Measurements from ENCODE around the gene LMBR1. TPM values are rescaled to one million over a fixed set of nuclear protein-coding genes. Genes with fewer than 3 reads are reported as not detected.
"Not testable (repeated sequence)": the region's sequence is repeated elsewhere in the genome, so short reads cannot be mapped to it uniquely, and the experiment has no call there.

Gene LMBR1
- total RNA-seq, 1 donor from 2014 or later: 207 TPM

DNA sequence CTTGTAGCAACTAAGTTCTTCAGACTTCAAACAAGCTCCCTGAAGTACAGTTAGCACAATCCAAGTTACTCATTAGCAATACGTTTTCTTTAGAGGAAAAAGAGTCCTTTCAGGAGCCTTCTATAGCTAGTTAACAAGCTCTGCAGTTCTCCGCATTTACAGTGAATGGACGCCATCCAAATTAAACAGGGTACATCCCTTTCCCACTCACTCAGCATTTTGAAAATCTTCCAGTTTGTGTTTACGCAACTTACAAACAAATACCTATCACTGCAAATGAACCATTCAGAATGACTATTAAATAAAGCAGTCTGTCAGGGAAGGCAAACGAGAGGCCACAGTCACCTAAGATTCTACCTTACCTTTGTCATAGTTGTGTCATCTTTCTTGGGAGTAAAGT lies 167.9 kb downstream of the LMBR1 start:
- FAIRE-seq: no peak
- no peak for DNase-seq (ENCODE audit: low spot score in 2 of 2)

- DNase-seq (ENCODE audit: low spot score in 2 of 2): no peak
- no peak for FAIRE-seq
These were observed 170.7 kb downstream of the LMBR1 start for GRCh38 chr7:156722043-156722826.

- FAIRE-seq: no peak
- no peak for DNase-seq (ENCODE audit: low spot score in 2 of 2)
These were observed 189.1 kb downstream of the LMBR1 start for GRCh38 chr7:156703773-156704482.

- DNase-seq (ENCODE audit: low spot score in 2 of 2): no peak
- no peak for FAIRE-seq
These were observed 189.8 kb downstream of the LMBR1 start for GRCh38 chr7:156703209-156703608.

- no peak for FAIRE-seq
- no peak for DNase-seq (ENCODE audit: low spot score in 2 of 2)
These were observed 190.6 kb downstream of the LMBR1 start for GRCh38 chr7:156702399-156702798.

DNA sequence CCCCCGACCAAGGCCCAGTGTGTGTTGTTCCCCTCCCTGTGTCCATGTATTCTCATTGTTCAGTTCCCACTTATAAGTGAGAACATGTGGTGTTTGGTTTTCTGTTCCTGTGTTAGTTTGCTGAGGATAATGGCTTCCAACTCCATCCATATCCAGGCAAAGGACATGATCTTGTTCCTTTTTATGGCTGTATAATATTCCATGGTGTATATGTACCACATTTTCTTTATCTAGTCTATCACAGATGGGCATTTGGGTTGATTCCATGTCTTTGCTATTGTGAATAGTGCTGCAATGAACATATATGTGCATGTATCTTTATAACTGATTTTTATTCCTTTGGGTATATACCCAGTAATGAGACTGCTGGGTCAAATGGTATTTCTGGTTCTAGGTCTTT lies 191.2 kb downstream of the LMBR1 start:
- DNase-seq (ENCODE audit: low spot score in 2 of 2); FAIRE-seq: not testable (repeated sequence)

DNA sequence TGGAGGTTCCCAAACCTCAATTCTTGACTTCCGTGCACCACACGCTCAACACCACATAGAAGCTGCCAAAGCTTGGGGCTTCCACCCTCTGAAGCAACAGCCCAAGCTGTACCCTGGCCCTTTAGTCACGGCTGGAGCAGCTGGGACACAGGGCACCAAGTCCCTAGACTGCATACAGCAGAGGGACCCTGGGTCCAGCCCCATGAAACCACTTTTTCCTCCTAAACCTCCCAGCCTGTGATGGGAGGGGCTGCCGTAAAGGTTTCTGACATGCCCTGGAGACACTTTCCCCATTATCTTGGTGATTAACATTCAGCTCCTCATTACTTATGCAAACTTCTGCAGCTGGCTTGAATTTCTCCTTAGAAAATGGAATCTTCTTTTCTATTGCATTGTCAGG lies 194.5 kb downstream of the LMBR1 start:
- not testable (repeated sequence) for DNase-seq (ENCODE audit: low spot score in 2 of 2); FAIRE-seq

- not testable (repeated sequence) for DNase-seq (ENCODE audit: low spot score in 2 of 2); FAIRE-seq
These were observed 195.7 kb downstream of the LMBR1 start for GRCh38 chr7:156697283-156697682.

DNA sequence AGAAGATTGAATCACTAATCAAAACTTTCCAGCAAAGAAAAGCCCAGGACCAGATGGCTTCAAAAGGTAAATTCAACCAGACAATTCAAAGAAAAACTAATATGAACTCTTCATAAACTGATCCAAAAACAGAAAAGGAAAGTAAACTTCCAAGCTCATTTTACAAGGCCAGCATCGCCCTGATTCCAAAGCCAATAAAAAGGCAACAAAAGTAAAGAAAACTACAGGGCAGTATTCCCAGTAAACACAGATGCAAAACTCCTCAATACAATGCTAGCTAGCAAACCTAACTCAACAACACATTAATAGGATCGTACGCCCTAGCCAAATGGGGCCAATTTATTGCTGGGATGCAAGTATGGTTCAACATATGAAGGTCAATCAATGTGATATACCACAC lies 199.4 kb downstream of the LMBR1 start:
- DNase-seq (ENCODE audit: low spot score in 2 of 2) (no peak), FAIRE-seq (no peak)

DNA sequence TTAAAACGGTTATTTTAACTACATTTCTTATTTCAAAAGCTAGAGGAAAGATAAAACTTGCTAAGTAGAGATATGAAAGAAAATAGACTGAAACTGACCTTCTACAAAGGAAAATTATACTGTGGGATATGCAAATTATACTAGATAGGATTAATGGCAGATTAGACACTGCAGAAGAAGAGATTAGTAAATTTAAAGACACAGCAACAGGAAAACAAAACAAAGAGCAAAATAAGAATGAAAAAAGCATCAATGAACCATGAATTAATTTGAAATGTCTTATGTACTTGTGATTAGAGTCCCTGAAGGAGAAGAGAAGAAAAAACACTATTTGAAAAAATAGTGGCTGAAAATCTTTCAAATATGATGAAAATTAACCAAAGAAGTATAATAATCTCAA lies 200.1 kb downstream of the LMBR1 start:
- FAIRE-seq: no peak
- no peak for DNase-seq (ENCODE audit: low spot score in 2 of 2)

DNA sequence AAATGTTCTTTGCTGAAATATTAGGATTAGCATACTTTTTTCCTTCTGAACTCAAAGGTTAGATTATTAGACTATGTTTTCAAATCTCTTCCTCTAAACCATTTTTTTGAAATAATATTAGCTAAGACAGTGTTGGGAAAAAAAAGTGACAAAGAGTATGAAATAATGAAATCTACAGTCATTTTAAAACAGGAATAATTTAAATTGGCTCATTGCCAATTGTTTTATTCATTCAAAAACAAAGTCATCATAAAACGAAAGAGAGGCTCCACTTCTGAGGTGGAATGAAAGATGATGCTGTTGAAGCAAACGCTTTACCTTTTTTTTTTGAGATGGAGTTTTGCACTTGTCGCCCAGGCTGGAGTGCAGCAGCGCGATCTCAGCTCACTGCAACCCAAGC lies 201.2 kb downstream of the LMBR1 start:
- DNase-seq (ENCODE audit: low spot score in 2 of 2) (no peak), FAIRE-seq (no peak)

DNA sequence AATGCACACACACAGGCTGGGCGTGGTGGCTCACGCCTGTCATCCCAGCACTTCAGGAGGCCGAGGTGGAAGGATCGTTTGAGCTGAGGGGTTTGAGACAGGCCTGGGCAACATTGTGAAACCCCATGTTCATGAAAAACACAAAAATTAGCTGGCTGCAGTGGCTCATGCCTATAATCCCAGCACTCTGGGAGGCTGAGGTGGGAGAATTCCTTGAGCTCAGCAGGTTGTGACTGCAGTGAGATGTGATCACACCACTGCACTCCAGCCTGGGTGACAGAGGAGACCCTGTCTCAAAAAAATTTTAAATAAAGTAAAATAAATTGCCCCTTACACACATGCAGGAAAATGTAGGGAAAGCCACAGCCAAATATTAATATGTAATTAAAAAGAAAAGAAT lies 208.3 kb downstream of the LMBR1 start:
- DNase-seq (ENCODE audit: low spot score in 2 of 2) (no peak), FAIRE-seq (no peak)

GRCh38 chr7:156684251-156684650 lies 208.7 kb downstream of the LMBR1 start:
- DNase-seq (ENCODE audit: low spot score in 2 of 2): no peak
- no peak for FAIRE-seq

- FAIRE-seq (no peak), DNase-seq (ENCODE audit: low spot score in 2 of 2) (no peak)
These were observed 210.1 kb downstream of the LMBR1 start for GRCh38 chr7:156682928-156683327.

DNA sequence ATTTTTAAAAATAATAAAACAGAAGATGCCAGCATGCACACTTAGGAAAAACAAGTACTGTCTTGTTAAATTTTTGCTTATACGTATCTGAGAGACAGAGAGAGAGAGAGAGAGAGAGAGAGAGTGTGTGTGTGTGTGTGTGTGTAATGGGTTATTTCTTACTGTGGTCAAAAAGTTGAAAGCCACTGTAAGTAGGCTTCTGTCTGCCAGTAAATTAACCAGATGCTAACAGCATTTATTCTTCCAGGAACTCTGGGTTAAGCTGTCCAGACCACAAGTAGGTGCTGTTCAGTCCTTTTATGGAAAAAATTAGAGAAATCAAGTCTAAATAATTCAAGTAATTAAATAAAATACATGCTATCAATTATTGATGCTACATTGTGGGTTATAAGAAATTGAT lies 212.7 kb downstream of the LMBR1 start:
- DNase-seq (ENCODE audit: low spot score in 2 of 2): no peak
- FAIRE-seq: no peak

- no peak for DNase-seq (ENCODE audit: low spot score in 2 of 2)
- no peak for FAIRE-seq
These were observed 215.5 kb downstream of the LMBR1 start for GRCh38 chr7:156677374-156678054.

- DNase-seq (ENCODE audit: low spot score in 2 of 2) (no peak), FAIRE-seq (no peak)
These were observed 216.7 kb downstream of the LMBR1 start for GRCh38 chr7:156676263-156676662.

- no peak for DNase-seq (ENCODE audit: low spot score in 2 of 2)
- FAIRE-seq: no peak
These were observed 217.3 kb downstream of the LMBR1 start for GRCh38 chr7:156675721-156676120.

GRCh38 chr7:156673902-156674301 lies 219.1 kb downstream of the LMBR1 start:
- DNase-seq (ENCODE audit: low spot score in 2 of 2): no peak
- FAIRE-seq: no peak

DNA sequence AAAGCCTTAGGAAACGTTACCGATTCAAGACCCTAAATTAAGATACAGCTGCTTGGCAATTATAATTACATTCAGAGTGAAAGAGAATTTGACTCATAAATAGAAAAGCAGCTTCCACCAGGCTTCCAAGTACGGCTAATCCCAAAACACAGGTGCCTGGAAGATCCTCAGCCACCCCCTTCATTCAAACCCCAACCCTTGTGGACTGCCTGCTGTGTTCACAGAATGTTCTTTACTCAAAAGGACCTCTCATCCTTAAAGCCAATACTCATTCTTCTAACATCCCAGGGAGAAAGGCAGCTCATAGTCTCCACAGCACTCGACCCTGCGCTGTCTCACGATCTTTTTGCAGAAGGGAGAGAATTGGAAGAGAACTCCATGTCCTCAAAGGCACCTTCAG lies 219.5 kb downstream of the LMBR1 start:
- no peak for FAIRE-seq
- DNase-seq (ENCODE audit: low spot score in 2 of 2): no peak

DNA sequence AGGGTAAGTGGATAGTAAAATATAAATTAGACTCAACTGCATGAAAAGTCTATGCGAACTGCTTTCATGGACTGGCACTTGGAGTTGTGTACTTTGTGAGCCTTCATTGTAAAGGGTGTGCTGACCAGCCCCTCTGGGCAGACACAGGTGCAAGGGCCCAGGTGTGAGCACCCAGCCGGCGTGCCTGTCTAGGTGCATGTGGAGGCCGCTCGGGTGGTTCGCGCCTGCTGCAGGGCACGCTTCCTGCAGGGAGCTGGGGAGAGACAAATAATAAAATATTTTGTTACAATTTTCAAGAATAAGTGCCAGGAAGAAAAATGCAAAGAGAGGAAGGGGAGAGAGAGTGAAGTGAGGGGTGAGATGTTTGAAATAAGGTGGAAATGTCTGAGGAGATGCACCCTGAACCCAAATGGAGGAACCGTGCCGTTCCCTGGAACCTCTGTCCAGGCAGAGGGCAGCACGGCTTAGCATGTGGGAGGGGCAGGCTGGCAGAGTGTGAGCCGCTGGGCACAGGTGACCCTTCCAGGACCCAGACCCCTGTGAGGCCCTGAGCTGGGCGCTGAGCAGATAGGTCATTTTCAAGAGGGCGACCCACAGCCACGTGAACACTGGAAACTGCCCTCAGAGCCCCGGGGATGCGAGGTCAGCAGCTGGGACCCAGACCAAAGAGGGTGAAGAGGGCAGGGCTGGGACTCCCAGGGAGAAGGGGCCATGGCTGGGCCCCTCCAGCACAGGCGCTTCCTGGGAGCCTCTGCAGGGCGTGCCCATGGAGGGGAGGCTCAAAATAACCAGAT lies 223.8 kb downstream of the LMBR1 start:
- no peak for FAIRE-seq
- no peak for DNase-seq (ENCODE audit: low spot score in 2 of 2)
